Tibial nerve (tissue), 3 donors: ENCODE data around the gene CLIC5.

ENCODE experiments used
- CTCF ChIP-seq, 5 experiments: fragments of 200-600 bp in 3 of 5; fragments of 450-650 bp in 2 of 5; sonication (generic) in 3 of 5; IDR thresholded peaks; one replicate each; pipeline ENCODE4 v1.5.1; 2016 to 2019; ENCODE audit warnings: antibody characterized with exemption in 5 of 5, mild to moderate bottlenecking in 3 of 5, moderate library complexity in 2 of 5
- POLR2A ChIP-seq, 2 donors: fragments of 450-650 bp; IDR thresholded peaks; one replicate each; pipeline ENCODE4 v1.6.1; 2017; ENCODE audit warnings: antibody characterized with exemption in 2 of 2, mild to moderate bottlenecking in 2 of 2, moderate library complexity in 2 of 2

DNA sequence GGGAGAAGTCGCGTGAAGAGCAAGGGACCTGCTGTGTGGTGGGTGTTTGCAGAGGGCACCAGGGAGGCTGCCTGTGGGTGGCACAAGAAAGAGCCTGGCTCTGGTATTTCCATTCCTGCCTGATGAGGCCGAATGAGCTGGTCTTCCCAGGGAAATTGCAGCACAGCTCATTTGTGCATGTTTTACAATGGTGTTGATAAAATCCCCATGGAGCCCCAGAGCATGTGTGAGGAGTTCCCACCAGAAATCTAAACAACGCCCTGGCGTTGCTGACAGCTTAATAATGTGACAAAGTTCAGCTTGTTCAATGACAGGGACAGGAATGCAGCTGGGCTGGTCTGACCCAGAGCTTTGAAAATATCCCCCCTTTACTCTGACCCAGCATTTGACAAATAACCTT, 135.5 kb downstream of the CLIC5 start:
- TF ChIP-seq POLR2A (IDR thresholded peaks at IDR 0.05) (no peak), CTCF (IDR thresholded peaks at IDR 0.05) (no peak)
